Transverse colon (tissue), 4 donors: ENCODE measurements around the gene GSG1L2. TPM values are rescaled to one million over a fixed set of nuclear protein-coding genes. Genes with fewer than 3 reads are reported as not detected.

Experiments
- DNase-seq: peaks from one replicate; pipeline ENCODE4 v3.0.0-alpha.2; 2019
- H3K27ac ChIP-seq, 4 donors: fragments of 200-600 bp; sonication (generic); 2 replicates each; pipeline ENCODE4 v1.5.1; 2016 to 2018; ENCODE audit warnings: inconsistent platforms in 4 of 4
- H3K27me3 ChIP-seq: fragments of 200-600 bp; sonication (generic); 2 replicates; pipeline ENCODE4 v1.5.1; 2017; ENCODE audit warnings: inconsistent platforms
- H3K36me3 ChIP-seq, 4 donors: fragments of 200-600 bp; sonication (generic); 2 replicates each; pipeline ENCODE4 v1.5.1; 2017 to 2019; ENCODE audit warnings: inconsistent platforms in 4 of 4
- H3K4me1 ChIP-seq, 4 donors: fragments of 200-600 bp; sonication (generic); 2 replicates each; pipeline ENCODE4 v1.5.1; 2017 to 2020; ENCODE audit warnings: inconsistent platforms in 4 of 4
- H3K4me3 ChIP-seq, 4 donors: fragments of 200-600 bp; sonication (generic); 1 replicate in 1 of 4; 2 replicates in 3 of 4; pipeline versions ENCODE4 v1.5.1 to v1.6.1; 2017 to 2019; ENCODE audit warnings: inconsistent platforms in 4 of 4
- H3K9me3 ChIP-seq, 2 donors: fragments of 200-600 bp; sonication (generic); 2 replicates each; pipeline ENCODE4 v1.5.1; 2017 to 2019; ENCODE audit warnings: inconsistent platforms in 2 of 2
- CTCF ChIP-seq, 5 experiments: fragments of 200-600 bp in 3 of 5; fragments of 450-650 bp in 2 of 5; sonication (generic) in 3 of 5; IDR thresholded peaks; 1 replicate in 2 of 5; 2 replicates in 3 of 5; pipeline ENCODE4 v1.5.1; 2016 to 2017; ENCODE audit warnings: antibody characterized with exemption in 5 of 5, inconsistent platforms in 3 of 5, mild to moderate bottlenecking in 2 of 5, moderate library complexity in 1 of 5
- EP300 ChIP-seq: sonication (generic); formaldehyde crosslinking; IDR thresholded peaks from one replicate; pipeline ENCODE4 v1.6.1; 2017; ENCODE audit warnings: antibody characterized with exemption, low read depth
- POLR2A ChIP-seq: fragments of 450-650 bp; IDR thresholded peaks from one replicate; pipeline ENCODE4 v1.6.1; 2016; ENCODE audit warnings: antibody characterized with exemption, mild to moderate bottlenecking, moderate library complexity
- POLR2AphosphoS5 ChIP-seq, 3 donors: sonication (generic); formaldehyde crosslinking; IDR thresholded peaks; one replicate each; pipeline ENCODE4 v1.6.1; 2016; ENCODE audit warnings: antibody characterized with exemption in 3 of 3
- WGBS, 2 donors: methylation state at CpG; one replicate each; pipeline ENCODE4 v1.1.5; 2018; ENCODE audit warnings: low coverage in 1 of 2; 5-methylcytosine and 5-hydroxymethylcytosine counted together
- in situ Hi-C, 4 donors: fragments of 200-750 bp; cut with MboI; loops; one replicate each; pipeline versions ENCODE4 v1.15.0 to v1.15.1; 2017; ENCODE audit warnings: low sequenced_read_pairs in 3 of 4, low pct_ligation_motif_present in 1 of 4, low pct_unique_long_range_greater_than_20kb in 1 of 4
- intact Hi-C: fragments of 100-400 bp; cut with DNase I; formaldehyde crosslinking; loops from one replicate; pipeline ENCODE4 v1.15.1; 2023; ENCODE audit warnings: low total_unique reads
- total RNA-seq, 4 donors: library from RNA; depleted of rRNA; stranded (reverse); fragments of >200 nt; gene quantifications; one replicate each; pipeline ENCODE4 v1.1.0, GENCODE V29; 2016

Gene GSG1L2
- total RNA-seq, 4 donors from 2014 or later, result not detected

GRCh38 chr17:9862220-9862619, 40.3 kb upstream of the GSG1L2 start:
- TF ChIP-seq EP300 (no peak), POLR2A (no peak), POLR2AphosphoS5 (IDR thresholded peaks at IDR 0.05) (no peak), CTCF (IDR thresholded peaks at IDR 0.05) (no peak)
- no peaks in the 10 kb centered on the region for H3K9me3 ChIP-seq
- intact Hi-C loops (no loop called here), in situ Hi-C loops (no loop called here)
- H3K4me1 ChIP-seq, result no peaks in the 10 kb centered on the region
- no peak overlapping the region for H3K4me3 ChIP-seq
- H3K27me3 ChIP-seq, result no peaks in the 10 kb centered on the region
- DNase-seq, result no peak
- H3K27ac ChIP-seq, result no peak overlapping the region
- no peaks in the 10 kb centered on the region for H3K36me3 ChIP-seq
- 96% methylated on average over 1 of the region's 1 CpG; no CpG with 5 or more reads in 1 of the 2 donors for WGBS, 2 donors

GRCh38 chr17:9860851-9861250, 39.0 kb upstream of the GSG1L2 start:
- in situ Hi-C loops, result no loop called here
- no peaks in the 10 kb centered on the region for H3K4me1 ChIP-seq
- H3K4me3 ChIP-seq, result no peak overlapping the region
- no peaks in the 10 kb centered on the region for H3K27me3 ChIP-seq
- no peak for TF ChIP-seq EP300
- no peaks in the 10 kb centered on the region for H3K9me3 ChIP-seq
- intact Hi-C loops, result no loop called here
- H3K36me3 ChIP-seq, result no peaks in the 10 kb centered on the region
- no peak overlapping the region for H3K27ac ChIP-seq
- DNase-seq, result no peak
- WGBS, 2 donors, result 83% methylated on average over 7 of the region's 7 CpGs; no CpG with 5 or more reads in 1 of the 2 donors

- no peaks in the 10 kb centered on the region for H3K4me1 ChIP-seq
- H3K27me3 ChIP-seq, result no peaks in the 10 kb centered on the region
- H3K27ac ChIP-seq, result no peak overlapping the region
- no peaks in the 10 kb centered on the region for H3K36me3 ChIP-seq
- no peak overlapping the region for H3K4me3 ChIP-seq
- WGBS, 2 donors, result 87% methylated on average over 5 of the region's 5 CpGs; no CpG with 5 or more reads in 1 of the 2 donors
- in situ Hi-C loops, result no loop called here
- DNase-seq, result no peak
- no peaks in the 10 kb centered on the region for H3K9me3 ChIP-seq
- TF ChIP-seq POLR2A, result no peak
- TF ChIP-seq EP300, result no peak
- no peak for TF ChIP-seq POLR2AphosphoS5 (IDR thresholded peaks at IDR 0.05)
- TF ChIP-seq CTCF (IDR thresholded peaks at IDR 0.05), result no peak
- intact Hi-C loops, result no loop called here
These were observed 37.9 kb upstream of the GSG1L2 start for GRCh38 chr17:9859781-9860180.

- H3K4me3 ChIP-seq, result no peak overlapping the region
- intact Hi-C loops, result no loop called here
- H3K27me3 ChIP-seq, result no peaks in the 10 kb centered on the region
- no peaks in the 10 kb centered on the region for H3K36me3 ChIP-seq
- TF ChIP-seq EP300 (no peak), POLR2AphosphoS5 (IDR thresholded peaks at IDR 0.05) (no peak), CTCF (IDR thresholded peaks at IDR 0.05) (no peak), POLR2A (no peak)
- no peaks in the 10 kb centered on the region for H3K4me1 ChIP-seq
- H3K27ac ChIP-seq, result no peak overlapping the region
- WGBS, 2 donors, result 75 to 95% methylated on average over 2 to 4 of the region's 4 CpGs
- in situ Hi-C loops, result no loop called here
- no peak for DNase-seq
- peaks cover 0 to 5% of the 10 kb centered on the region in 2 donors for H3K9me3 ChIP-seq
These were observed 33.2 kb upstream of the GSG1L2 start for GRCh38 chr17:9855036-9855435.

- no peak for DNase-seq
- TF ChIP-seq POLR2AphosphoS5 (IDR thresholded peaks at IDR 0.05), result no peak
- TF ChIP-seq EP300, result no peak
- no peak for TF ChIP-seq POLR2A
- no peak for TF ChIP-seq CTCF (IDR thresholded peaks at IDR 0.05)
- intact Hi-C loops, result no loop called here
- H3K4me1 ChIP-seq, result no peaks in the 10 kb centered on the region
- no peak overlapping the region for H3K4me3 ChIP-seq
- peaks cover 0 to 5% of the 10 kb centered on the region in 2 donors for H3K9me3 ChIP-seq
- in situ Hi-C loops, result no loop called here
- no peaks in the 10 kb centered on the region for H3K27me3 ChIP-seq
- 78% methylated on average over 5 of the region's 5 CpGs; no CpG with 5 or more reads in 1 of the 2 donors for WGBS, 2 donors
- no peaks in the 10 kb centered on the region for H3K36me3 ChIP-seq
- H3K27ac ChIP-seq, result no peak overlapping the region
These were observed 32.4 kb upstream of the GSG1L2 start for GRCh38 chr17:9854255-9854654.
